ENCODE results near the gene SLC47A1. TPM values are rescaled to one million over a fixed set of nuclear protein-coding genes. Genes with fewer than 3 reads are reported as not detected.

The SLC47A1 gene
- total RNA-seq, 2 donors from 2014 or later: 4.1 to 17.0 TPM

GRCh38 chr17:19619705-19620325 lies 86.2 kb downstream of the SLC47A1 start:
- H3K36me3 ChIP-seq: no peaks in the 10 kb centered on the region
- H3K27ac ChIP-seq: no peak overlapping the region
- H3K27me3 ChIP-seq (replicated peaks; ENCODE audit: insufficient read depth): no peaks in the 10 kb centered on the region
- TF ChIP-seq, protein P1, sequence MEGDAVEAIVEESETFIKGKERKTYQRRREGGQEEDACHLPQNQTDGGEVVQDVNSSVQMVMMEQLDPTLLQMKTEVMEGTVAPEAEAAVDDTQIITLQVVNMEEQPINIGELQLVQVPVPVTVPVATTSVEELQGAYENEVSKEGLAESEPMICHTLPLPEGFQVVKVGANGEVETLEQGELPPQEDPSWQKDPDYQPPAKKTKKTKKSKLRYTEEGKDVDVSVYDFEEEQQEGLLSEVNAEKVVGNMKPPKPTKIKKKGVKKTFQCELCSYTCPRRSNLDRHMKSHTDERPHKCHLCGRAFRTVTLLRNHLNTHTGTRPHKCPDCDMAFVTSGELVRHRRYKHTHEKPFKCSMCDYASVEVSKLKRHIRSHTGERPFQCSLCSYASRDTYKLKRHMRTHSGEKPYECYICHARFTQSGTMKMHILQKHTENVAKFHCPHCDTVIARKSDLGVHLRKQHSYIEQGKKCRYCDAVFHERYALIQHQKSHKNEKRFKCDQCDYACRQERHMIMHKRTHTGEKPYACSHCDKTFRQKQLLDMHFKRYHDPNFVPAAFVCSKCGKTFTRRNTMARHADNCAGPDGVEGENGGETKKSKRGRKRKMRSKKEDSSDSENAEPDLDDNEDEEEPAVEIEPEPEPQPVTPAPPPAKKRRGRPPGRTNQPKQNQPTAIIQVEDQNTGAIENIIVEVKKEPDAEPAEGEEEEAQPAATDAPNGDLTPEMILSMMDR (IDR thresholded peaks at IDR 0.05): no peak
- peaks cover 32% of the 10 kb centered on the region for H3K9me3 ChIP-seq
- ATAC-seq (ENCODE audit: insufficient number of reproducible peaks, low FRiP score, low read depth): no peak
- DNase-seq (ENCODE audit: low spot score): no peak
- no peaks in the 10 kb centered on the region for H3K4me1 ChIP-seq (ENCODE audit: control insufficient read depth in 1 of 2, low read depth in 2 of 2)
- H3K4me3 ChIP-seq: no peak overlapping the region

- Histone ChIP-seq H3K9me3 (peaks cover 32% of the 10 kb centered on the region), H3K4me1 (ENCODE audit: control insufficient read depth in 1 of 2, low read depth in 2 of 2) (no peaks in the 10 kb centered on the region), H3K27me3 (replicated peaks; ENCODE audit: insufficient read depth) (no peaks in the 10 kb centered on the region), H3K4me3 (no peak overlapping the region), H3K36me3 (no peaks in the 10 kb centered on the region), H3K27ac (no peak overlapping the region)
- DNase-seq (ENCODE audit: low spot score) (no peak), ATAC-seq (ENCODE audit: insufficient number of reproducible peaks, low FRiP score, low read depth) (no peak)
- TF ChIP-seq, protein P1 (IDR thresholded peaks at IDR 0.05): no peak
Measured at GRCh38 chr17:19621697-19622096, 88.0 kb downstream of the SLC47A1 start.

- no peak overlapping the region for H3K4me3 ChIP-seq
- no peak for DNase-seq (ENCODE audit: low spot score)
- H3K4me1 ChIP-seq (ENCODE audit: control insufficient read depth in 1 of 2, low read depth in 2 of 2): no peaks in the 10 kb centered on the region
- H3K9me3 ChIP-seq: peaks cover 5% of the 10 kb centered on the region
- no peaks in the 10 kb centered on the region for H3K27me3 ChIP-seq (replicated peaks; ENCODE audit: insufficient read depth)
- no peaks in the 10 kb centered on the region for H3K36me3 ChIP-seq
- ATAC-seq (ENCODE audit: insufficient number of reproducible peaks, low FRiP score, low read depth): no peak
- no peak overlapping the region for H3K27ac ChIP-seq
- TF ChIP-seq, protein P1 (IDR thresholded peaks at IDR 0.05): no peak
Measured at GRCh38 chr17:19626079-19626478, 92.4 kb downstream of the SLC47A1 start.

Other genes with a start within 250 kb of the SLC47A1 start
- gene B9D1, start 171.1 kb upstream of the SLC47A1 start, total RNA-seq: 10 to 100 TPM in 1 of 2 donors, 1 to 10 TPM in 1; 6.3 to 33.4 TPM
- gene MAPK7, start 155.4 kb upstream of the SLC47A1 start, total RNA-seq: 10 to 100 TPM; 49.2 to 51.2 TPM
- gene MFAP4, start 146.7 kb upstream of the SLC47A1 start, total RNA-seq: 100 to 1,000 TPM; 425 to 501 TPM
- gene RNF112, start 122.6 kb upstream of the SLC47A1 start, total RNA-seq: 1 to 10 TPM; 2.8 to 8.3 TPM
- 100 to 1,000 TPM in 1 of 2 donors, 10 to 100 TPM in 1; 98.1 to 125 TPM for gene ALDH3A2, start 114.9 kb downstream of the SLC47A1 start, total RNA-seq
- gene SLC47A2, start 182.7 kb downstream of the SLC47A1 start, total RNA-seq: not detected
- 10 to 100 TPM in 1 of 2 donors, 1 to 10 TPM in 1; 3.2 to 21.2 TPM for gene ALDH3A1, start 214.4 kb downstream of the SLC47A1 start, total RNA-seq

All from thoracic aorta (tissue), 2 donors.